ENCODE data around the gene SH3PXD2A.
"Not testable (repeated sequence)": the region's sequence is repeated elsewhere in the genome, so short reads cannot be mapped to it uniquely, and the experiment has no call there.

Gene SH3PXD2A

GRCh38 chr10:103620891-103621782 lies 234.2 kb downstream of the SH3PXD2A start:
- no peak for DNase-seq (ENCODE audit: low spot score)

GRCh38 chr10:103620352-103620740 lies 235.0 kb downstream of the SH3PXD2A start:
- no peak for DNase-seq (ENCODE audit: low spot score)

- no peak for DNase-seq (ENCODE audit: low spot score)
Measured at GRCh38 chr10:103619424-103620351, 235.7 kb downstream of the SH3PXD2A start.

GRCh38 chr10:103618575-103619423 lies 236.6 kb downstream of the SH3PXD2A start:
- DNase-seq (ENCODE audit: low spot score), result no peak

- DNase-seq (ENCODE audit: low spot score), result no peak
Measured at GRCh38 chr10:103617602-103618385, 237.6 kb downstream of the SH3PXD2A start.

GRCh38 chr10:103616705-103617601 lies 238.4 kb downstream of the SH3PXD2A start:
- DNase-seq (ENCODE audit: low spot score), result no peak

- DNase-seq (ENCODE audit: low spot score), result no peak
Measured at GRCh38 chr10:103614306-103615158, 240.8 kb downstream of the SH3PXD2A start.

GRCh38 chr10:103613616-103614015 lies 241.8 kb downstream of the SH3PXD2A start:
- no peak for DNase-seq (ENCODE audit: low spot score)

GRCh38 chr10:103612462-103613365 lies 242.7 kb downstream of the SH3PXD2A start:
- no peak for DNase-seq (ENCODE audit: low spot score)

GRCh38 chr10:103610921-103611511 lies 244.4 kb downstream of the SH3PXD2A start:
- no peak for DNase-seq (ENCODE audit: low spot score)

- no peak for DNase-seq (ENCODE audit: low spot score)
Measured at GRCh38 chr10:103610083-103610472, 245.3 kb downstream of the SH3PXD2A start.

GRCh38 chr10:103609231-103610082 lies 245.9 kb downstream of the SH3PXD2A start:
- no peak for DNase-seq (ENCODE audit: low spot score)

GRCh38 chr10:103608056-103608455 lies 247.3 kb downstream of the SH3PXD2A start:
- not testable (repeated sequence) for DNase-seq (ENCODE audit: low spot score)

- DNase-seq (ENCODE audit: low spot score), result not testable (repeated sequence)
Measured at GRCh38 chr10:103607051-103607450, 248.3 kb downstream of the SH3PXD2A start.

GRCh38 chr10:103606097-103606438 lies 249.3 kb downstream of the SH3PXD2A start:
- DNase-seq (ENCODE audit: low spot score), result not testable (repeated sequence)

GRCh38 chr10:103605359-103606096 lies 249.8 kb downstream of the SH3PXD2A start:
- peak; percentile 59 for DNase-seq (ENCODE audit: low spot score)
